Natural killer cell (primary cell): Measurements from ENCODE around the gene OCEL1. TPM values are rescaled to one million over a fixed set of nuclear protein-coding genes. Genes with fewer than 3 reads are reported as not detected.
A peak's percentile ranks its signal among the peaks of the same experiment; 100 is the strongest.
"Not testable (repeated sequence)": the region's sequence is repeated elsewhere in the genome, so short reads cannot be mapped to it uniquely, and the experiment has no call there.

Experiments used
- ATAC-seq, 3 donors: fragments of 150-1000 bp in 2 of 3; fragments of 200-7000 bp in 1 of 3; cut with Tn5 transposase; 1 replicate in 1 of 3; 2 replicates in 2 of 3; pipeline ENCODE4 v1.10.0; 2021; ENCODE audit warnings: mild to moderate bottlenecking in 2 of 3, moderate library complexity in 2 of 3
- DNase-seq, 2 donors: peaks; one replicate each; pipeline versions ENCODE4 v3.0.0 to v3.0.0-alpha.2; 2013 to 2021; ENCODE audit warnings: mixed read lengths in 1 of 2
- H3K27ac ChIP-seq: one replicate; pipeline ENCODE4 v1.5.1; 2013; ENCODE audit warnings: mild to moderate bottlenecking, low read length
- H3K27me3 ChIP-seq: one replicate; pipeline ENCODE4 v1.6.1; 2013; ENCODE audit warnings: low read length; ENCODE audit not compliant: control insufficient read depth, insufficient read depth
- H3K36me3 ChIP-seq: one replicate; pipeline ENCODE4 v1.6.1; 2013; ENCODE audit warnings: low read length; ENCODE audit not compliant: control insufficient read depth, insufficient read depth
- H3K4me1 ChIP-seq: one replicate; pipeline ENCODE4 v1.6.1; 2013; ENCODE audit warnings: low read length; ENCODE audit not compliant: control insufficient read depth, insufficient read depth
- H3K4me3 ChIP-seq: one replicate; pipeline ENCODE4 v1.5.1; 2013; ENCODE audit warnings: low read length
- H3K9me3 ChIP-seq: one replicate; pipeline ENCODE4 v1.6.1; 2013; ENCODE audit warnings: low read length; ENCODE audit not compliant: control insufficient read depth, insufficient read depth
- H3K27ac Mint-ChIP-seq, 2 donors: one replicate each; pipeline ENCODE4 v1.8.0; 2022; ENCODE audit warnings: mild to moderate bottlenecking in 2 of 2, mixed read lengths in 2 of 2, moderate library complexity in 1 of 2
- H3K27me3 Mint-ChIP-seq, 2 donors: one replicate each; pipeline ENCODE4 v1.8.0; 2022; ENCODE audit warnings: low read depth in 2 of 2, mixed read lengths in 2 of 2
- H3K36me3 Mint-ChIP-seq: one replicate; pipeline ENCODE4 v1.8.0; 2022; ENCODE audit warnings: mixed read lengths
- H3K4me1 Mint-ChIP-seq, 2 donors: one replicate each; pipeline ENCODE4 v1.8.0; 2022; ENCODE audit warnings: mixed read lengths in 2 of 2
- H3K4me3 Mint-ChIP-seq: one replicate; pipeline ENCODE4 v1.8.0; 2022; ENCODE audit warnings: mild to moderate bottlenecking, moderate library complexity, mixed read lengths
- H3K9me3 Mint-ChIP-seq, 2 donors: one replicate each; pipeline ENCODE4 v1.8.0; 2022; ENCODE audit warnings: mixed read lengths in 2 of 2
- WGBS: methylation state at CpG from one replicate; pipeline ENCODE4 v1.1.7; 2013; ENCODE audit warnings: missing lambda C conversion rate; ENCODE audit not compliant: insufficient coverage; 5-methylcytosine and 5-hydroxymethylcytosine counted together
- intact Hi-C: fragments of 100-400 bp; cut with micrococcal nuclease; formaldehyde crosslinking; loops from one replicate; pipeline ENCODE4 v1.14.2; 2022
- total RNA-seq, 4 donors: library from RNA; stranded (reverse); fragments of 120-200 nt in 1 of 4; gene quantifications; one replicate each; pipeline versions ENCODE4 v1.2.3 to v1.2.4, GENCODE V29; 2013 to 2022
- TF ChIP-seq, protein P1 (sequence below): fragments of 200-600 bp; IDR thresholded peaks from one replicate; pipeline ENCODE4 v1.8.0; 2022; ENCODE audit warnings: antibody characterized with exemption

Gene OCEL1
- total RNA-seq, 3 donors from 2014 or later (not counting 1 experiment from before 2014, with no cell fraction given), result 28.1 to 39.1 (median 37.0) TPM

- Histone ChIP-seq H3K27ac (no peak overlapping the region), H3K27me3 (no peaks in the 10 kb centered on the region), H3K4me3 (no peak overlapping the region), H3K36me3 (peaks cover 55% of the 10 kb centered on the region), H3K9me3 (no peaks in the 10 kb centered on the region), H3K4me1 (peaks cover 40% of the 10 kb centered on the region)
- H3K27ac Mint-ChIP-seq, result peak overlapping the region; percentile 40 to 97
- TF ChIP-seq, protein P1, sequence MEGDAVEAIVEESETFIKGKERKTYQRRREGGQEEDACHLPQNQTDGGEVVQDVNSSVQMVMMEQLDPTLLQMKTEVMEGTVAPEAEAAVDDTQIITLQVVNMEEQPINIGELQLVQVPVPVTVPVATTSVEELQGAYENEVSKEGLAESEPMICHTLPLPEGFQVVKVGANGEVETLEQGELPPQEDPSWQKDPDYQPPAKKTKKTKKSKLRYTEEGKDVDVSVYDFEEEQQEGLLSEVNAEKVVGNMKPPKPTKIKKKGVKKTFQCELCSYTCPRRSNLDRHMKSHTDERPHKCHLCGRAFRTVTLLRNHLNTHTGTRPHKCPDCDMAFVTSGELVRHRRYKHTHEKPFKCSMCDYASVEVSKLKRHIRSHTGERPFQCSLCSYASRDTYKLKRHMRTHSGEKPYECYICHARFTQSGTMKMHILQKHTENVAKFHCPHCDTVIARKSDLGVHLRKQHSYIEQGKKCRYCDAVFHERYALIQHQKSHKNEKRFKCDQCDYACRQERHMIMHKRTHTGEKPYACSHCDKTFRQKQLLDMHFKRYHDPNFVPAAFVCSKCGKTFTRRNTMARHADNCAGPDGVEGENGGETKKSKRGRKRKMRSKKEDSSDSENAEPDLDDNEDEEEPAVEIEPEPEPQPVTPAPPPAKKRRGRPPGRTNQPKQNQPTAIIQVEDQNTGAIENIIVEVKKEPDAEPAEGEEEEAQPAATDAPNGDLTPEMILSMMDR, result no peak
- intact Hi-C loops, result no loop called here
- no peak for ATAC-seq
- DNase-seq, result no peak
- no peaks in the 10 kb centered on the region for H3K9me3 Mint-ChIP-seq
- H3K4me3 Mint-ChIP-seq, result peak overlapping the region; percentile 94
- H3K4me1 Mint-ChIP-seq, result peaks cover 26 to 30% of the 10 kb centered on the region in 2 donors
- 76% methylated on average over 8 of the region's 8 CpGs for WGBS
- no peaks in the 10 kb centered on the region for H3K27me3 Mint-ChIP-seq
- H3K36me3 Mint-ChIP-seq, result no peaks in the 10 kb centered on the region
Measured at GRCh38 chr19:17185590-17185989, 40.4 kb upstream of the OCEL1 start.

GRCh38 chr19:17191736-17192135, 34.3 kb upstream of the OCEL1 start:
- H3K4me3 Mint-ChIP-seq, intact Hi-C loops, H3K4me1 ChIP-seq, H3K27ac Mint-ChIP-seq, H3K36me3 Mint-ChIP-seq, H3K4me1 Mint-ChIP-seq, H3K4me3 ChIP-seq, H3K9me3 Mint-ChIP-seq, H3K27me3 Mint-ChIP-seq, H3K27ac ChIP-seq, H3K9me3 ChIP-seq, ATAC-seq, DNase-seq, H3K27me3 ChIP-seq: not testable (repeated sequence)
- WGBS, result 76% methylated on average over 6 of the region's 6 CpGs
- peaks cover 87% of the 10 kb centered on the region for H3K36me3 ChIP-seq

DNA sequence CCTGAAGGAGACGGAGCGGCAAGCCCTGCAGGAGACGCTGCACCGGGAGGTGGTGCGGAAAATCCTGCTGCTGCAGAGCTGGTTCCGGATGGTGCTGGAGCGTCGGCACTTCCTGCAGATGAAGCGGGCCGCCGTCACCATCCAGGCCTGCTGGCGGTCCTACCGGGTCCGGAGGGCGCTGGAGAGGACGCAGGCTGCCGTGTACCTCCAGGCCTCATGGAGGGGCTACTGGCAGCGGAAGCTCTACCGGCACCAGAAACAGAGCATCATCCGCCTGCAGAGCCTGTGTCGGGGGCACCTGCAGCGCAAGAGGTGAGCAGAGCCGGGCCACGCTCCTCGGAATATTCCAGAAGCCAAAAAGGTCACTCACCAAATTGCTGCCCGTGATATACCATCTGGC, 33.3 kb upstream of the OCEL1 start:
- DNase-seq (no peak), ATAC-seq (no peak)
- no peaks in the 10 kb centered on the region for H3K27me3 ChIP-seq
- Mint-ChIP-seq H3K27ac (no peak overlapping the region), H3K4me1 (peaks cover 0 to 11% of the 10 kb centered on the region in 2 donors), H3K27me3 (no peaks in the 10 kb centered on the region), H3K4me3 (no peak overlapping the region), H3K9me3 (no peaks in the 10 kb centered on the region), H3K36me3 (no peaks in the 10 kb centered on the region)
- no peaks in the 10 kb centered on the region for H3K9me3 ChIP-seq
- TF ChIP-seq, protein P1, result no peak
- intact Hi-C loops, result no loop called here
- WGBS, result 98% methylated on average over 26 of the region's 26 CpGs
- no peaks in the 10 kb centered on the region for H3K4me1 ChIP-seq
- no peak overlapping the region for H3K4me3 ChIP-seq
- no peak overlapping the region for H3K27ac ChIP-seq
- H3K36me3 ChIP-seq, result peaks cover 84% of the 10 kb centered on the region

GRCh38 chr19:17194608-17195007, 31.4 kb upstream of the OCEL1 start:
- no peak for DNase-seq
- H3K4me1 Mint-ChIP-seq, result peaks cover 0 to 11% of the 10 kb centered on the region in 2 donors
- H3K27ac Mint-ChIP-seq, result no peak overlapping the region
- Histone ChIP-seq H3K4me1 (no peaks in the 10 kb centered on the region), H3K9me3 (no peaks in the 10 kb centered on the region), H3K4me3 (no peak overlapping the region), H3K27me3 (no peaks in the 10 kb centered on the region), H3K27ac (no peak overlapping the region), H3K36me3 (peaks cover 81% of the 10 kb centered on the region)
- no peaks in the 10 kb centered on the region for H3K9me3 Mint-ChIP-seq
- 97% methylated on average over 16 of the region's 16 CpGs for WGBS
- no peaks in the 10 kb centered on the region for H3K27me3 Mint-ChIP-seq
- TF ChIP-seq, protein P1, result no peak
- no peak overlapping the region for H3K4me3 Mint-ChIP-seq
- H3K36me3 Mint-ChIP-seq, result no peaks in the 10 kb centered on the region
- ATAC-seq, result no peak
- intact Hi-C loops, result no loop called here
